NOMO-1 treated with DMSO at 0.1 percent for 48 hours (cell line): ENCODE data around the gene MPHOSPH9.

Experiments
- DNase-seq: peaks from one replicate; lab custom pipeline; 2025; ENCODE audit not compliant: unreplicated experiment; lab: John Stamatoyannopoulos, UW

Gene MPHOSPH9, protein sequence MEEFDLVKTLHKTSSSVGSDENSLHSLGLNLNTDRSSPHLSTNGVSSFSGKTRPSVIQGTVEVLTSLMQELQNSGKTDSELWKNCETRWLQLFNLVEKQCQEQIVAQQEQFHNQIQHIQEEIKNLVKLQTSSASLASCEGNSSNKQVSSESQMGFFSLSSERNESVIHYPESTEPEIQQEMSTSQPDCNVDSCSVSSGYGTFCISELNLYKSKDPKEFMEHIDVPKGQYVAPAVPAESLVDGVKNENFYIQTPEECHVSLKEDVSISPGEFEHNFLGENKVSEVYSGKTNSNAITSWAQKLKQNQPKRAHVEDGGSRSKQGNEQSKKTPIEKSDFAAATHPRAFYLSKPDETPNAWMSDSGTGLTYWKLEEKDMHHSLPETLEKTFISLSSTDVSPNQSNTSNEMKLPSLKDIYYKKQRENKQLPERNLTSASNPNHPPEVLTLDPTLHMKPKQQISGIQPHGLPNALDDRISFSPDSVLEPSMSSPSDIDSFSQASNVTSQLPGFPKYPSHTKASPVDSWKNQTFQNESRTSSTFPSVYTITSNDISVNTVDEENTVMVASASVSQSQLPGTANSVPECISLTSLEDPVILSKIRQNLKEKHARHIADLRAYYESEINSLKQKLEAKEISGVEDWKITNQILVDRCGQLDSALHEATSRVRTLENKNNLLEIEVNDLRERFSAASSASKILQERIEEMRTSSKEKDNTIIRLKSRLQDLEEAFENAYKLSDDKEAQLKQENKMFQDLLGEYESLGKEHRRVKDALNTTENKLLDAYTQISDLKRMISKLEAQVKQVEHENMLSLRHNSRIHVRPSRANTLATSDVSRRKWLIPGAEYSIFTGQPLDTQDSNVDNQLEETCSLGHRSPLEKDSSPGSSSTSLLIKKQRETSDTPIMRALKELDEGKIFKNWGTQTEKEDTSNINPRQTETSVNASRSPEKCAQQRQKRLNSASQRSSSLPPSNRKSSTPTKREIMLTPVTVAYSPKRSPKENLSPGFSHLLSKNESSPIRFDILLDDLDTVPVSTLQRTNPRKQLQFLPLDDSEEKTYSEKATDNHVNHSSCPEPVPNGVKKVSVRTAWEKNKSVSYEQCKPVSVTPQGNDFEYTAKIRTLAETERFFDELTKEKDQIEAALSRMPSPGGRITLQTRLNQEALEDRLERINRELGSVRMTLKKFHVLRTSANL

DNA sequence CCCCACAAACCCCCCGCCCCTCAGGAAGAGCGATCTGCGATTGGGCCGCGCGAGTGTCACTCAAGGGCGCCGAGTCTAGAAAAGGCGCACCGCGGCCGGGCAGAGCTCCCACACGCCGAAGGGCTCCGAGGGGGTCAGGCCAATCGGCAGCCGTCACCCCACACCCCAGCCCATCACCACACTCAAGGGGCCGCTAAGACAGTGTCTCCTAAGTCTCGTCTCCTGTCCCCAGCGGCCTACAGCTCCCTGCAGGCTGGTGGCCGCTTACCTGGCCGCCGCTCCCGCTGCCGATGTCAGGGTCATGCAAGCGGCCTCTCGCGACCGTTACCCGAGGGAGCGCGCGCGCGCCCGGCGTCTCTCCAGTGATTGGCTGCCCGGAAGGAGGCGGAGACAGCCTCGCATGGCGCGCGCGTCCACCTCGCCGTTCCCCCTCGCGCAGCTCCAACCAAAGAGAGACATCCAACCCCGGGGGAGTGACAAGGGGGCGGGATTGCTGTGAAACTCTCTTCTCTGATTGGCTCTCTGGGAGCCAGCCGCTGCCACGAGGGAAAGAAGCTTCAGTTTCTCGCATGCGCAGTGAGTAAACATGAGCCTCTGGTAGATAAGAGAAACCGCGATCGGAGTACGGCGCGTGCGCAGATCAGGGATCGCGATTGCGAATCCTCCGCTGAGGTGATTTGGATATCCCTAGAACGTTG lies at the start of gene MPHOSPH9, which contains the start of gene MTRFR:
TSS of gene MPHOSPH9 (minus strand) at position 335 of the 698 bp plus-strand sequence. CDS start 2,777 bp downstream, outside the sequence.
TSS of gene MTRFR (plus strand) at position 630 of the 698 bp plus-strand sequence. CDS start 20,239 bp downstream, outside the sequence.
- DNase-seq, result peak; percentile 99

DNA sequence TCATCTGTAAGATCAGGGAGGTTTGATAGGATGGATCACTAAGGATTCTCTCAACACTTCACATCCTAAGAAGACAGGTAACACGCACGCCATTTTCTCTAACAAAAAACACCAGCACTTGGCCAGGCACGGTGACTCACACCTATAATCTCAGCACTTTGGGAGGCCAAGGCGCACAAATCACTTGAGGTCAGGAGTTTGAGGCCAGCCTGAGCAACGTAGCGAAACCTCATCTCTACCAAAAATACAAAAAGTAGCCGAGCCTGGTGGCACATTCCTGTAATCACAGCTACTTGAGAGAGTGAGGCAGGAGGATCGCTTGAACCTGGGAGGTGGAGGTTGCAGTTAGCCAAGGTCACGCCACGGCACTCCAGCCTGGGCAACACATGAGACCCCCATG lies 49.2 kb upstream of the MPHOSPH9 start:
- DNase-seq, result no peak

DNA sequence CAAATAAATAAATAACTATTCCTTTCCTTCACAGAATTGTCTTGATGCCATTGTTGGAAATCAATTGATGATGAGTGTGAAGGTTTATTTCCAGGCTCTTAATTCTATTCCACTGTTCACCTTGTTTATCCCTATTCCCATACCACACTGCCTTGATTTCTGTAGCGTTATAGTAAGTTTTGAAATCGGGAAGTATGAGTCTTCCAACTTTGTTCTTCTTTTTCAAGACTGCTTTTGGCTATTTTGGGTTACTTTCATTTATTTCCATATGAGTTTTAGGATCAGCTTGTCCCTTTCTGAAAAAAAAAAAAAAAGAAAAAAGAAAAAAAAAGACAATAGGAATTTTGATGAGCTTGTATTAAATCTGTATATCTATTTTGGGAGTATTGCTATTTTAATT lies 48.0 kb upstream of the MPHOSPH9 start:
- no peak for DNase-seq

DNA sequence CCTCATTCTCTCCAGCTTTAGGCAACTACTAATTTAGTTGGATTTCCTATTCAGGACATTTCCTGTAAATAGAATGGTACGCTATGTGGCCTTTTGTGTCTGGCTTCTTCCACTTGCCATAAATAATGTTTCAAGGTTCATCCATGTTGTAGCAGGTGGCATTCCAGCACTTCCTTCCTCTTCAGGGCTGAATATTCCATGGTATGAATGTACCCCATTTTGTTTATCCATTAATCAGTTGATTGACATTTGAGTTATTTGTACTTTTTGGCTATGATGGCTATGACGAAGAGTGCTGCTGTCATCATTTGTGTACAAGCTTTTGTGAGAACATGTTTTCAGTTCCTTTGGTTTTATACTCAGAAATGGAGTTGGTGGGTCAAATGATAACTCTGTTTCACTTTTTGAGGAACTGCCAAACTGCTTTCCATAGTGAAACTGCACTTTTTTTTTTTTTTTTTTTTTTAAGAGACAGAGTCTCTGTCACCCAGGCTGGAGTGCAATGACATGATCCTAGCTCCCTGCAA lies 45.2 kb upstream of the MPHOSPH9 start:
- peak; percentile 84 for DNase-seq

DNA sequence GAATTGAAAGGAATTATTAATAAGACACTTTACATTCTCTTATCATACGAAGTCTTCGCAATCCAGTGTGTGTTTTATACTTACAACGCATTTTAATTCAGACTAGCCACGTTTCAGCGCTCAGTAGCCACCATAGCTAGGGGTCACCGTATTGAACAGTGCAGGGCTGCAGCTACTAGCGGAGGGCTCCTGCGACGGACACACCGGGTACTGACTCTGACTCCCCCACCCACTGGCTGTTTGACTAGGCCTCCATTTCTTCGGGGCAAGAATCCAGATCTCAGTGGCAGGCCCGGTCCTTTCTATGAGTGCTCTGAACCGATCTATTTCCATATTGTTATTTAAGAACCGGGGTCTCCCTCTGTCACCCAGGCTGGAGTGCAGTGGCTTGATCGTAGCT lies 40.2 kb upstream of the MPHOSPH9 start:
- DNase-seq, result no peak

DNA sequence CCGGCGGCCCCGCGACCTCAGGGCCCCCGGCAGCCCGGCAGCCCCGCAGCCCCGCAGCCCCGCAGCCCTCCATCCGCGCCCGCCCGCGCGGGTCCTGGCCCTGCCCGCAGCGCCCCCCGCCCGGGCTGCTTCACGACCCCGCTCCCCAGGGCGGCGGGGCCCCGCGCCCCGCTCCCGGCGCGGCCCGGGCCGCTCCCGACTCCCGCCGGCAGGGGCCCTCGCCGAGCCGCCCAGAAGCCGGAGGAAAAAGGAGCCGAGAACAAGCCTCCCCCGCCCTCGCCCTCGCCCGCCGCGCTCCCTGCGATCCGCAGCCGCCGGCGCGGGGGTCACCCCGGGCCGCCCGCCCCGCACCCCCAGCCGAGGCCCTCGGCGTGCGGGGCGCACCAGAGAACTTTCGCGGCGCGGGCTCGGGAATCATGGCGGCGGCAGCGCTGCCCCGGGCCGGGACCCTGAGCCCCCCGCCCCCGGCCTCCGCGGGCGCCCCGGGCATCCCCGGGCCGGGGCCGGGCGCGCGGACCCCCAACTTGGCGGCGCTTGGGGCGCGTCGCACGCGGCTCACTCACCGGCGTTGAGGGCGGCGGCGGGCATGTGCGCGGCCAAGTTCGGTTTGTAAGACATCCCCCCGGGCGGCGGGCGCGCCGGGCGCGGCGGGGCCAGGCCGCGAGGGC lies 38.2 kb upstream of the MPHOSPH9 start:
- peak; percentile 52 for DNase-seq

DNA sequence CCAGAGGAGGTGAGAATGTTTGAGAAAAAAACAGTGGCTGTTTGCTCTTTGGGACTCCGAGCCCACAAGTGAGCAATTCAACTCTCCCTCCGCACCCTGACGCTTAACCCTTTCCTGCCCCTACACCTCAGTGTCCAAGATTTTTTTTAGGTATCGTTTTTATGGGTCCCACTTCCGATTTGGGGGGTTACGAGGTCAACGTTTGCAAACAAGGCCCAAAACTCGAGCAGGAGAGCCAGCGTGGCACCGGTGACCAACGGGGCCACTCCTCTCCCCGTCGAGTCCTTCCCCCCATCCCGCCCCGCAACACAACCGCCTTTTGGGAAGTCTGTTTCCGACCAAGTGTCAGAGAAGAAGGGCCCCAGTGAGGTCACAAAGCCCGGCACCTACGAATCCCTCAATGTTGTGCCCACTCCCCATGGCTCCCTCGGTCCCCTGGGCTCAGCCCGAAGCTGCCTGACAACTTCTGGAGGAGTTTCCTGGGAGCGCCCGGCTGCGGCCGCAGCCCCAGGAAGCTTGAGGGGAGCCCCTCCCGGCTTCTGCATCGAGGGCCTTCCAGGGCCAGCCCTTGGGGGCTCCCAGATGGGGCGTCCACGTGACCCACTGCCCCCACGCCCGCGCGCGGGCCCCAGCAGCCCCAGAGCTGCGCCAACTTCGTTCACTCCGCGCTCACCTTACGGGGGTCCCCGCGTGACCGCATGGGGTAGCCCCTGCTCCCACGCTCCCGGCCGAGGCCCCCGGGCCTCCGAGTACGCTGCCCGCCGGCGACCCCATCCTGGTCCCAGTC lies 37.5 kb upstream of the MPHOSPH9 start:
- DNase-seq, result no peak

DNA sequence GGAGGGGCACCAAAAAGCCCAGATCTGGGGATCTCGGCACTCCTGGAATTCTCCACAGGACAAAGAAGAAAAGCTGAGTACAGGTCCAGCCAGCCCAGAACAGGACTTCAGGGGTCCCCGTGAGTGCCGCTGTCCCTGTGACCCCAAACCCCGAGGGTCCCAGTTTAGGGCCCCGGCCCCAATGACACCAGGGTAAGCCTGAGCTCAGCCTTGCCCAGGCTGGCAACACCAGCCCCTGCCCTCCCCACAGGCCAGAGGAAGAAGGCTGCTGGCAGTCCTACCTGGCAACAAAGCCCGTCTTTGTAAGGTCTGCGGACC lies 36.9 kb upstream of the MPHOSPH9 start:
- no peak for DNase-seq

DNA sequence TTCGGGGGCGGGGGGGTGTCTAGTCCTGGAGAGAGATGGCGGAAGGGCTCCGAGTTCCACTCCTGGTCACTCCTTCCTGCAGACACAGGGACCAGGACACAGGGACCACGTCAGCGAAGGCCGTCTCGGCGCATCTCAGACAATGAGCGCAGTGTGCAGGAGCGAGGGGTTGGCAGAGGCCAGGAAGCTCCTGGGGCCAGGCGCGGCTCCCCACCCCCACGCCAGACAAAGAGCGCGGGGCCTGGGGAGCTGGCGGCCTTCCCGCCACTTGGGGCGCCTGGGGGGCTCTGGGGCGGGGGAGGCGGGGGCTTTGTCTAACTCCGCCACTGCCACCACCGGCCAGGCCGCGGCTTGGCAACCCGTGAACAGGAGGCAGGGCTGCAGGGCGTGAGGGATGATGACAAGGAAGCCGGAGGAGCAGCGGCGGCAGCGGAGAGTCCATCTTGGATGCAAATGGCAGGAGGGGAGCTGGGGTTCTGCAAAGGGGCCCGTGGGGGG lies 36.5 kb upstream of the MPHOSPH9 start:
- no peak for DNase-seq

DNA sequence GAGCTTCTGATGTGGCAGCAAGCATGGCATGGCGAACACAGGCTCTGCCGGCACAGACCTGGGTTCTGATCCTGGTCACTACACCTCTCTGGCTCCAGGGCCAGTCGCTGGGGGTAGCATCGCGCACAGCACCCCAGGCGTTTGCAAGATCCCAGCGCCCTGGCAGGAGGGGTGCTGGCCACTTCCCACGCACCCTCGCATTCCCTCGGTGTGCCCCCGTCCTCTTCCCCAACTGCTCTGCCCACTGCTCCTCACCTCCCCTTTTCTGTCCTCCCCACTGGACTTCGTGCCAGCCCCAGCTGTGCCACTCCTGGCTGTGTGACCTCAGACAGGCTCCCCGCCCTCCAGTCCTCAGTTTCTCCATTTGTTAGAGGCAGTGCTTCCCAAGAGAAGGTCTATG lies 35.9 kb upstream of the MPHOSPH9 start:
- DNase-seq, result no peak

DNA sequence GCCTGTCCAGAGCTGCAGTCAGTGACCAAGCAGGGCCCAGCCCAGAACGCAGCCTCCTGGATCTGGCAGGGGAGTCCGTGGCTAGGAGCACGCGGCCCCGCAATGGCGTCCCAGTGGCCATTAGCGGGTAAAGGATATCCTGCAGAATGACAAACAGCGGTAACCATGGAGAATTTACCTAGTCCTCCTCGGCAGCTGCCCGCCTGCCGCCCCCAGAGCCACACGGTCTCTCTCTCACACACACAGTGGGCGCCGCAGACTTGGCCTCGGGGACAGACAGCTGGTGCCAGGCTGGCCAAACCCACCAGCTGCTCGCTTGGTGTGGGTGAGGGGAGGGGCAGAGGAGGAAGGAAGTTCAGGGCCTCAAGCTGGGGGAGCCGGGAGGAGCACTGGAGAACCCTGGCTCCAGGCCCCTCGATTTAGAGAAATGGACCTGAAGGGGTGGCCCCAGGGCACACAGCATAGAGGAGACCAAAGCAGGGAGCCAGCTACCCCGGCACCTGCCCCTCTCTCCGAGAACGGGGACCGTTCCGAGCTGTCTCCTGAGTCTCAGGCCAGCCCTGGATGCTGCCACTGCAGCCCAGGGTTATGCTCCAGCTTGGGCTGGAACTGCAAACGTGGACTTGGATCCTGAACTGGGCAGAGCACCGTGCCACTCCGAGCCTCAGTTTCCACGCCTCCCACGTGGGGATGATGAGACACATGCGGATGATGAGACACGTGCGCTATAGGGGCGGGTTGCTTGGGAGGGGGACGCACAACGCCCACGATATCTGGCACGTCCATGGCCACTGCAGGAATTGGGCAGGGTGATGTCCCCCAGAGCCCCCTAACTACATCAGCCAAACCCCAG lies 35.3 kb upstream of the MPHOSPH9 start:
- peak; percentile 24 for DNase-seq

DNA sequence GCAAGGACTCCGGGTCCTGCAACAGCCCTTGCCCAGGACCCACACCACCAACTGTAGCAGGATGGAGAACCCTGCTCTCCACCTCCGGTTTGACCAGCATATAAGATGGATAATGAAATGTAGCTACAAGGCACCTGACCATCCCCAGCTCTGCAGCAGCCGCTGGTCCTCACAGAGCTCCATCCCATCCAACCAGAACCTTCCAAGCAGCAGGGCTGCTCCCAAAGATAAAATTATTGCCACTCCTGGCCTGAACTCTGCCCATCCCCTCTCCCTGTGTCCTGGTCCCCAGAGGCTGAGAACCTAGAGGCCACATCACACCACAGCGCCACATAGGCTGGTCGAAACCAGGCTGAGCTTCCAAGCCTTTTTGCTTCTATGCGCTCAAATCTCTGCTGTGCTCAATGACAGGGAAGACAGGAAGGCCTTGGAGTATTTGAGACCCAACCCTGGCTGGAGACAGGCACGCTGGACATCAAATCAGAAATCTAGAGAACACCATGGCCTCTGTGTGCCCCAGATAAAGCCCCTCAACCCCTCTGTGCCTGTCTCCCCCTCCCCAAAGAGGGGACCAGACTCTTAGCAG lies 34.5 kb upstream of the MPHOSPH9 start:
- no peak for DNase-seq

DNA sequence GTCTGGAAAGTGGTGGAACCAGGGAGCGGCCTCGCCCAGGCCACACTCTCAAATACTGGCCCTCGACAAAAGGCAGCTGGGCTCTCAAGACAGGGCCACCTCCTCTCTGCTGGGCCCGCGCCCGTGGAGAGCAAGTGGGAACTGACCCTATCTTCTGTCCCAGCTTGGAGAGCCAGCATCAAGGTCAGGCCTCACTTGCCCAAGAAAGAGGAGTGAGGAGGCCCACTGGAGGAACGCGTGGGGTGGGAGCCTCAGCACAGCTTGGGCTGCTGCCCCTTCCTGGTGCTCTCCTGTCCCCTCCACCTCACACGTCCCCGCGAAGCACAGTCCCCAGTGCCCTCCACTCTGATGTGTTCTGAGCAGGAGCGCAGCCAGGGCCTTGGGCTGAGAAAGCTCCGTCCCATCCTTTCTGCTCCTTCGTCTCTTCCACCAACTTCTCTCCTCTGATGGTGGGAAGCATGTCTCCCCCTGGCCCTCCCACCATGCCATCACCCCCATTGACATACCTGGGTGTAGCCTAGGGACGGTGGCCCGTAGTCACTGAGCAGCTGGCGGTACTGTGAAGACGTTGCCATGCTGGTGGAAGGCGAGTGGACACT lies 33.8 kb upstream of the MPHOSPH9 start:
- no peak for DNase-seq

DNA sequence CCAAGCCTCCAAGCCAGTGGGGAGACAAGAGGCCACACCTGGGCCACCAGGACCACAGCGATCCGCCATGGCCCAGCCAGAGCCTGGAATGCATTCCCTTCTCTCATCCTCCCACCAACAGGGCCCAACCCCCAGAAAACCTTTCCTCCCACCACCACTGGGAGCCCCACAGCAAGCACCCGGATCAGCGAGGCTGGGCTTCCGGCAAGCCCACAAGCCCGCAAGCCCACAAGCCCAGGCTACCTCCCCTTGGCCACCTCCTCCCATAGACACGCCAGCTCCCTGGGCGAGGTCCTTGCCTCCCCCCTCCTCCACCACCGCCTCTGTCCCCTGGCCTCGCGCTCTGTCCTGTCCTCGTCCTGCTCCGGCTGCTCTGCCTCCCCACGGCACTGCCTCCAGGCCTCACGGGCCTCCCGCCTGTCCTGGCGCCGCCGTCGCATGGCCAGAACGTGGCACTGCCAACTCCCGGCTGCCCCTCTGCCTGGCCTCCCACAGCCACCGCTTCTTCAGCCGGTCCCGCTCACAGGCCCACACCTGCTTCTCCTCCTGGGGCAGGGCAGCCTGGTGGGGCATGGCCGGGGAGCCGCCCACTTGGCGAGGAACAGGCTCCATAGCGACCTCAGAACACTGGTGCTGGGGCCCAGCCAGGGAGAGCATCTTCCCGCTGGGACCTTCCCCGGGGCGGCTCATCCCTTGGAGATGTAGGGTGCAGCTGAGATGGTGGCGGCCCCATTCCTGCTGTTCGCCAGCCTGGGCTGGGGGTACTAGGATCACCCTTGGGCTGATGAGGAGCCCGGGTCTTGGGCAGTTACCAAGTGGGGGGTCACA lies 33.1 kb upstream of the MPHOSPH9 start:
- DNase-seq, result no peak

DNA sequence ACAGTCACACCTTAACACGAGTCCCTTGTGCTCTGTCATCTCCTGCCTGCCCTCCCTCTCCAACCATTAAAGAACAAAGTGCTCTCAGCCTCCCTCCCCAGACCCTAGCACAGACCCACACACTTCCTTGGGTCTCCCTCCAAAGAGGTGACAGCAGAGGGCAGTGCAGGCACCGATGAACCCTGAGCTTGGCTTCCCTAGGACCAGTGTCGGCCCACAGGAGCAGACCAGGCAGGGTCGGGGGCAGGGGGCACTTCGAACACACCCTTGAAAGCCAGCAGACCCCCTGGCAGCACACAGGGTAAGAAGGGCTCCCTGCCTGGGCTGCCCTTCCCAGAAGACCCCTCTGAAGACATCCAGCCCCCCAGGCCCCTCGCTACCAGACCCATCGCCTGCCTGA lies 31.7 kb upstream of the MPHOSPH9 start:
- no peak for DNase-seq

DNA sequence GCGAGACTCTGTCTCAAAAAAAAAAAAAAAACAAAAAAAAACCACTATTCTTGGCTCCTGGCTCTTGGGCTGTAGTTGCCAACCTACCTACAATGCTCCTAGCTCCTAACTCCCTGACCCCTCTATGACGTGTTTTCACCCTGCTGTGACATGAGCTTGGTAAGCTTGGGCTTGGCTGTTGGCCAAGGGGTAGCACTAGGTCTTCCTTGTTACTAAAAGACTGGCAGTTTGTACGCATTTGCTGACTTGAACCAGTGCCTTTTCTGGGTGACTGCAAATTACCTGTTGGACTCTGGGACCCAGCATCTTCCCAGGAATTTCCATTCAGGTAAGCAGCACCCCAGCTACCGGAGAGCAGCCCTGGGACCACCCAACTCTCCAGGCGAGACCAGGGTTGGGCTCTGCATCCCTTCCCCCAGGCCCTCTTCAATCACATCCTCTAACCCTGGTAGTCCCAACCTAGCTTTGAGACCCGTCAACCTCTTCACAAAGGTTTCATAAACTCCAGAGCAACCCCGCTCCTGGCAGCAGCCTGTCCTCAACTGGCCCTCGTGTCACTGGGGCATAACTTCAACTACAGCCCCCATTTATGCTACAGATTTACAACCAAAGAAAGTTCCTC lies 30.4 kb upstream of the MPHOSPH9 start:
- no peak for DNase-seq
